ENCODE data around the gene B9D1.

Gene B9D1

GRCh38 chr17:19392303-19392702 lies 29.8 kb upstream of the B9D1 start:
- Histone ChIP-seq H3K27me3 (ENCODE audit: insufficient read depth, low read depth, severe bottlenecking) (no peaks in the 10 kb centered on the region), H3K36me3 (no peaks in the 10 kb centered on the region), H3K4me3 (ENCODE audit: low read depth, low read length) (no peak overlapping the region), H3K9me3 (ENCODE audit: severe bottlenecking) (no peaks in the 10 kb centered on the region), H3K27ac (no peak overlapping the region)
- no peak for DNase-seq
- no peak for TF ChIP-seq CTCF (IDR thresholded peaks at IDR 0.05; ENCODE audit: low read depth, low read length)

- H3K27ac ChIP-seq = no peak overlapping the region
- no peaks in the 10 kb centered on the region for H3K9me3 ChIP-seq (ENCODE audit: severe bottlenecking)
- no peak for TF ChIP-seq CTCF (IDR thresholded peaks at IDR 0.05; ENCODE audit: low read depth, low read length)
- H3K27me3 ChIP-seq (ENCODE audit: insufficient read depth, low read depth, severe bottlenecking) = no peaks in the 10 kb centered on the region
- H3K4me3 ChIP-seq (ENCODE audit: low read depth, low read length) = no peak overlapping the region
- no peaks in the 10 kb centered on the region for H3K36me3 ChIP-seq
- DNase-seq = no peak
Measured at GRCh38 chr17:19391432-19391831, 28.9 kb upstream of the B9D1 start.

GRCh38 chr17:19390951-19391350 lies 28.4 kb upstream of the B9D1 start:
- TF ChIP-seq CTCF (IDR thresholded peaks at IDR 0.05; ENCODE audit: low read depth, low read length) = no peak
- no peak overlapping the region for H3K27ac ChIP-seq
- H3K4me3 ChIP-seq (ENCODE audit: low read depth, low read length) = no peak overlapping the region
- no peak for DNase-seq
- H3K36me3 ChIP-seq = peaks cover 4% of the 10 kb centered on the region
- no peaks in the 10 kb centered on the region for H3K9me3 ChIP-seq (ENCODE audit: severe bottlenecking)
- no peaks in the 10 kb centered on the region for H3K27me3 ChIP-seq (ENCODE audit: insufficient read depth, low read depth, severe bottlenecking)

- no peak overlapping the region for H3K4me3 ChIP-seq (ENCODE audit: low read depth, low read length)
- no peak for TF ChIP-seq CTCF (IDR thresholded peaks at IDR 0.05; ENCODE audit: low read depth, low read length)
- peaks cover 23% of the 10 kb centered on the region for H3K36me3 ChIP-seq
- peak overlapping the region; percentile 99 for H3K27ac ChIP-seq
- H3K27me3 ChIP-seq (ENCODE audit: insufficient read depth, low read depth, severe bottlenecking) = no peaks in the 10 kb centered on the region
- DNase-seq = no peak
- H3K9me3 ChIP-seq (ENCODE audit: severe bottlenecking) = no peaks in the 10 kb centered on the region
Measured at GRCh38 chr17:19388791-19389785, 26.6 kb upstream of the B9D1 start.

GRCh38 chr17:19387921-19388521 lies 25.5 kb upstream of the B9D1 start:
- no peak for TF ChIP-seq CTCF (IDR thresholded peaks at IDR 0.05; ENCODE audit: low read depth, low read length)
- Histone ChIP-seq H3K27ac (peak overlapping the region; percentile 99), H3K9me3 (ENCODE audit: severe bottlenecking) (no peaks in the 10 kb centered on the region), H3K27me3 (ENCODE audit: insufficient read depth, low read depth, severe bottlenecking) (no peaks in the 10 kb centered on the region), H3K36me3 (peaks cover 33% of the 10 kb centered on the region), H3K4me3 (ENCODE audit: low read depth, low read length) (no peak overlapping the region)
- no peak for DNase-seq
